ENCODE data around the gene LRATD1.

GRCh38 chr2:14677039-14677438, 44.5 kb downstream of the LRATD1 start:
- TF ChIP-seq POLR2A (IDR thresholded peaks at IDR 0.05) (no peak), CTCF (IDR thresholded peaks at IDR 0.05) (no peak), EP300 (IDR thresholded peaks at IDR 0.05) (no peak)
